ENCODE measurements around the gene DUSP22.

DNA sequence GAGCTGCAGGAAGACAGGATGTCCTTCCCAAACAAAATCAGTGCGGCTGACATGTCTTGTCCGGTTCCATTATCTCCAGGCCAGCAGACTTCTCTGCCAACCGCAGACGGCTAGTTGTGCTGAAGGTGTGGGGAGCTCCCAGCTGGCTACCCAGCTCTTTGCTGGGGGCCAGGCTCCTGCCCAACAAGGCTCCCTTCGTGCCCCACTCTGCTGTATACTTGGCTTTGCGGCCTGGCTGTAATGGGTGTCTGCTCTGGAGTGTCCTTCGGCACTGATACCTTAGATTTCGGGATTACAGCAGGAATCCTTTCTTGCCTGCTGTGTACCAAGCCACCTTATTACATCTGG, 50.5 kb downstream of the DUSP22 start:
- TF ChIP-seq, protein P1, sequence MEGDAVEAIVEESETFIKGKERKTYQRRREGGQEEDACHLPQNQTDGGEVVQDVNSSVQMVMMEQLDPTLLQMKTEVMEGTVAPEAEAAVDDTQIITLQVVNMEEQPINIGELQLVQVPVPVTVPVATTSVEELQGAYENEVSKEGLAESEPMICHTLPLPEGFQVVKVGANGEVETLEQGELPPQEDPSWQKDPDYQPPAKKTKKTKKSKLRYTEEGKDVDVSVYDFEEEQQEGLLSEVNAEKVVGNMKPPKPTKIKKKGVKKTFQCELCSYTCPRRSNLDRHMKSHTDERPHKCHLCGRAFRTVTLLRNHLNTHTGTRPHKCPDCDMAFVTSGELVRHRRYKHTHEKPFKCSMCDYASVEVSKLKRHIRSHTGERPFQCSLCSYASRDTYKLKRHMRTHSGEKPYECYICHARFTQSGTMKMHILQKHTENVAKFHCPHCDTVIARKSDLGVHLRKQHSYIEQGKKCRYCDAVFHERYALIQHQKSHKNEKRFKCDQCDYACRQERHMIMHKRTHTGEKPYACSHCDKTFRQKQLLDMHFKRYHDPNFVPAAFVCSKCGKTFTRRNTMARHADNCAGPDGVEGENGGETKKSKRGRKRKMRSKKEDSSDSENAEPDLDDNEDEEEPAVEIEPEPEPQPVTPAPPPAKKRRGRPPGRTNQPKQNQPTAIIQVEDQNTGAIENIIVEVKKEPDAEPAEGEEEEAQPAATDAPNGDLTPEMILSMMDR (conservative IDR thresholded peaks at IDR 0.05) = no peak
- TF ChIP-seq ZFX (IDR thresholded peaks at IDR 0.05) = no peak
